ENCODE data around the gene PRKCB.

Gene PRKCB

DNA sequence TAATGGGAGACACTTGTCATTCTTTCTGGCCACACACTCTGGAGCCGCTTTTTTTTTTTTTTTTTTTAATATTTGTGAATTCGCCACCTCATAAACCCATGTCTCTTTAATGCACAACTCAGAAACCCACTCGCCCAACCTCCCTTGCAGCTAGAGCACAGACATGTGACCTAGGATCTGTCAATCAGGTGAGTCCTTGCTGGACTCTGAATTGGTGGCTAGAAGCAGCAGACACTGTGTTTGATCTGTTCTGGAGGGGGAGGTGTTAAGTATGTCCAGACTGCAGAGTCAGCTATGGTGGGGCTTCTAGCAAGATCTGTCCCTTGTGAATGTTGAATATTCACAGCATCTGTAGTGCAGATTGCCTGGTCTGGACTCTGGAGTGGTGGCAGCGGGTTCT is 112.1 kb downstream of the PRKCB start:
- DNase-seq: no peak

DNA sequence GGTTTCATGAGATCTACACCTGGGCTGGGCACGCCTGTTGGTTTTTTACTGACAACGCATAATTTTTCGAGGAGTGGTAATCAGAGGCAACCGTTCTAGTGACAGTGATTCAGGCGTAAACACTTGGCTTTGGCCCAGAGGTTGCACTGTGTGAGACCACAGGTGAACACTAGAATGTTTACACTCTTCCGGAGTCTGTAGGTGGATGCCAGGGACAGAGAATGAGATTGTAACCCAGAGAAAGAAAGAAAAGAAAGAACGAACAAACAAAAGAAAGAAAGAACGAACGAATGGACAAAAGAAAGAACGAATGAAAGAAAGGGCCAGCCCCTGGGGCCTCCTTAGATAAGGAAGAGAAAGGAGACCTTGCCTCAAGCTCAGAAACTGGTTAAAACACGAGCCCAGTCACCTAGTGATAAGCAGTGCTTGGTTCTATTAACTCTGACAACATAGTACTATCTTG is 113.2 kb downstream of the PRKCB start:
- peak; percentile 34 for DNase-seq

DNA sequence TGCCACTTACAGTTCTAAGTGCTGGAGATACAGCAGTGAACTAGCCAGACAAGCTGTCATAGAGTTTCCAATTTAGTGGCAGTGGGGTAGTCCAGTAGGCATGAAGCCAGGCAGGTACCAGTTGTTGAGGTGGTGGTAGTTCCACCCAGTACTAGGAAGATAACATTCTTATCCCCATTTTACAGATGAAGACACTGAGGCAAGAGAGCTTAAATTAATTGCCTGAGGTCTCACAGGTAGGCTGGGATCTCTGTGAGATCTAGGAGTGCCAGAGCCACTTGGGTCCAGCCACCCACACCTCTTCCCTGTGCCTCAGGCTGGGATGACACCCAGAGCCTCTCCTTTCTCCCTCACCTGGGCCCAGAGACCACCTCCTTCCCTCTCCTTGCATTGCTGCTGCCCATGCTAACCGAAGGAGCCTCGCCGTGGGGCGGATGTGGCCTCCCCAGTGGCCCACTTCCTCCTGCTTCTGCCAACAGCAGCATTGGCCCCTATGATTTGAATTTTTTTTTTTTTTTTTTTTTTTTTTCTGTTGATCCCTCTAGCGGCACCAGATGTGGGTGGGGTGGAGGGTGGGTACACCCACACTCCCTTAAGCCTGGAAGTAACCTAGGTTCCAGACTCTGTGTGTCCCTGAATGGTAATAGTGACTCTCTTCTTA is 114.0 kb downstream of the PRKCB start:
- DNase-seq: no peak

DNA sequence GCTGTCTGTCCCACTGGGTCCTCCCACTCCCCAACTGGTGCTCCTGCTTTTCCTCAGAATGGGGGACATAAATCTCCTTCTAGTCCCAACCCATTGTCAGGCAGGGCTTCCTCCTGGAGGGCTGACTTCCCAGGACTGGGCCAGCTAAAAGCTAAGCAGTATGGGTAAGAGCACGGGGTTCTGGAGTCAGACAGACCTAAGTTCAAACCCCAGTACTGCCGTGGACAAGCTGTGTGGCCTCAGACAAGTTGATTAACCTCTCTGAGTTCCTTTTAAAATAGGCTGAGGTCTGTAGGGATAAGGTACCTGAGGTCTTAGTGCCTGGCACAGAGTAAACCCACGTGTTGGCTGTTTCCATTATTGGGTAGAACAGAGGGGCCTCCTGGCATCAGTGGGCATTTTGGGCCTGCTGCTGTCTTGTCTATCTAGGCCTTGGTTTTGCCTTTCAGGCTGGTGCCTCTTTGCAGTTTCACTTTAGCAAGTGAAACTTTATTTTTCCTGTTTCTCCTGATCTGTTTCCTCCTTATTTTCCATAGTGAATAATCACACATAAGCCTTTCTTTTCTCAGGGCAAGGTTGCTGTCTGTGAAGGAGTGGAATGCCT is 114.6 kb downstream of the PRKCB start:
- no peak for DNase-seq

DNA sequence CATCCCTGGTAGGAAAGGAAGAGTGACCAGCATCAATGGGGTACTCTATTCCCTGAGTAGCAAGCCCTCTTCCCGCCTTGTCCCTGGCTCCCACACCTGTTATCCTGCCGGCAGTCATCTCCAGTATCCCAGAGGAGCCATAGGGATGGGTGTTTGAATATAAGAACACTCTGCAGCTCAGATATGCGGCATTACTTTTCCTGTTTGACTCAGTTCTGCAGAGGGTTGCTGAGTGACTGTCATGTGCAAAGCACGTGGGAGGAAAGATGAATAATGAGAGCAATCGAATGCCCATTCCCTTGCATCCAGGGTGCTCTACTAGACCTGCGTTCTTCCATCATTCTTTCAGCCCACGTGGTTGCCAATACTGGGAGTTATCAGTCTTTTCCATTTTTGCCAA is 115.1 kb downstream of the PRKCB start:
- DNase-seq: no peak

DNA sequence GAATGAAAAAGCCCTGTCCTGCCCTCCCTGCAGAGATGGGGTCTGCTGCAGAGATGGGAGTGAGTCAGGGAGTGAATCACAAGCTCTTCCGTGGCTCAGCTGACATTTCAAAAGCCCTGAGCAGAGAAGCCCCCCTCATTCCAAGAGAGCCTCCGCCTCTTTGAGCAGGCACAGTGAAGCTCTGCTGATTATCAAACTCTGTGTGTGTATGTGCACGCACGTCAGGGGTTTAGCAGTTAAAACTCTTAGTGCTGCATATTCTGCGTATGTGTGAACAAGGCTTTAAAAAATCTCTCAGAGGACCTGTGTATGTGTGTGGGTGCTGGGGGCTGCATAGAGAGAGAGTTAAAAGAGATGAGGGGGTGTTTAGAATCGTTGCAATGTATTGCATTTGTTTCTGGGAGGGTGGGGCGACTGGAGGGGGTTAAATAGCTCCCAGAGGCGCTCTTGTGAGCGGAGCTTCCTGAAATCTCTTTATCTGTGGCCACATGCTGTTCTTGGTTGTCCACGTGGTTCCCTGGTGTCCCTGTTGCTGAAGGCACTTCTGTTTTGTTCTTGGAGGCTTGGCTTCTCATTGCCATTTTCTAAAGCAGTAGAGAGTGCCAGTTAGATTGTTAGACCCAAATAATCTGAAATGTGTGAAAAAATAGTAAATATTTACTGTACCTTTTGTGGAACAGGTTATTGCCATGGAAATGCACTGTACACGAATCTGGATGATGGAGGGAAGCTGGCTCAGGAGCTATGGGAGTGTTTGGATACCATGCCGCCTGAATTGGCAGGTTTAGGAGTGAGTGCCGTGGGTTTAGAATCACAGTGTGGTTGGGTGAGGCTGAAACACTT is 116.6 kb downstream of the PRKCB start:
- no peak for DNase-seq

DNA sequence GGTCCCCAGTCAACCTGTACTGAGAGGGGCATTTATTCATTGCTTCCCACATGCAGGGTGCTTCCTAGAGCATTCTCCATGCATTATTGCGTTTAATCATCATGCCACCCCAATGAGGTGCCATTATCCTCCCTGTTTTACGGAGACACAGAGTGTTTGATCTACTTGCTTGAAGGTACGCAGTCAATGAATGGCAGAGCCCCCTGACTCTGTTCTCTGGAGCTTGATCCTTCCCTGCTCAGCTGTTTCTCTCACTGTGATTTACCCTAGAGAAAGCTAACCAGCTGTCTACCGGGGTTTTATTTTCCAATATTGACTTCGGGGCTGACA is 117.2 kb downstream of the PRKCB start:
- no peak for DNase-seq

DNA sequence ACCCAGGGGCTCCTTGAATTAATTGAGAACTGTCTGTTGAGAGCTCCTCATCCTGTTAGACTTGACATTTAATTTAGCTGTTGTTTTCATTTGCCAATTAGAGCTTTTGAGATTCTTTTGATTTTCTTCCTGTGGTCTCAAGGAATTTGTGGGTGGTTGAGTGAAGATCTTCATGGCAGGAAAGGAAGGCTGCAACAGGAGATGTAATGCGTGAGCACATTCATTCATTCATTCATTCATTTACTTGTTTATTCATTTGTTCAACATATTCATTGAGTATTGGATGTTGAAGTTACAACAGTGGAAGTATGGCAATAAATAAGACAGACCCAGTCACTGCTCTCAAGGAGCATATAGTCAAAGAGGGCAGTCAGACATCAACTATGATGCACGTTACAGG is 117.7 kb downstream of the PRKCB start:
- DNase-seq: no peak

DNA sequence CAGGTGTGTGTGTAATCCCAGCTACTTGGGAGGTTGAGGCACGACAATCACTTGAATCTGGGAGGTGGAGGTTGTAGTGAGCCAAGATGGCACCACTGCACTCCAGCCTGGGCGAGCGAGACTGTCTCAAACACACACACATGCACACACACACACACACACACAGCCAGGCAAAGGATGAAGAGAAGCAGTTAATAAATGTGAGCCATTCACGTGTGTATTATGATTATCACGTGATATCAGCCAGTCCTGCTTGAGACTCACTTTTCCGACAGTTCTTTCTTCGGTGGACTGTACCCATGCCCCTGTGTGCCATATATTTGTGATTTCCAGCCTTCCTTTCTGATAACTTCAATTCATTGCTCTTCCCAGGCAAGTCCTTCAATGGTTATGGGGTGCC is 119.3 kb downstream of the PRKCB start:
- no peak for DNase-seq

DNA sequence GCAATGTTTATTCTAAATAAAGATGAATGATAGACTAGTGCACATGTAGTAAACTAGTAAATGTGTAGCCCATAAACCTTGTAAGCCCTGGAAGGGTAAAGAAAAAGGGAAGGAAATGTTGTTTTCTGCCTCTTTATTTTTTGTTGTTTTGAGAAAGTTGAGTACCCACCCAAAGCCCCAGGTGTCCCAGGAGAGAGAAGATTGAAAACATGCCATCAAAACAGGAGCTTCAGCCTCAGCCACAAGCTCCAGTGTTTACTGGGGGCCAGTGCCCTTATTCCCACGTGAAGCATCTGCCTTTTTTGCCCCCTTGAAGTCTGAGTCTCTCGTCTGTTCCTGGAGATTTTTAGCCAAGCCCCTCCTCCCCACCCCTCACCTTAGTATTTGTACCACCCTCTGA is 121.5 kb downstream of the PRKCB start:
- no peak for DNase-seq

DNA sequence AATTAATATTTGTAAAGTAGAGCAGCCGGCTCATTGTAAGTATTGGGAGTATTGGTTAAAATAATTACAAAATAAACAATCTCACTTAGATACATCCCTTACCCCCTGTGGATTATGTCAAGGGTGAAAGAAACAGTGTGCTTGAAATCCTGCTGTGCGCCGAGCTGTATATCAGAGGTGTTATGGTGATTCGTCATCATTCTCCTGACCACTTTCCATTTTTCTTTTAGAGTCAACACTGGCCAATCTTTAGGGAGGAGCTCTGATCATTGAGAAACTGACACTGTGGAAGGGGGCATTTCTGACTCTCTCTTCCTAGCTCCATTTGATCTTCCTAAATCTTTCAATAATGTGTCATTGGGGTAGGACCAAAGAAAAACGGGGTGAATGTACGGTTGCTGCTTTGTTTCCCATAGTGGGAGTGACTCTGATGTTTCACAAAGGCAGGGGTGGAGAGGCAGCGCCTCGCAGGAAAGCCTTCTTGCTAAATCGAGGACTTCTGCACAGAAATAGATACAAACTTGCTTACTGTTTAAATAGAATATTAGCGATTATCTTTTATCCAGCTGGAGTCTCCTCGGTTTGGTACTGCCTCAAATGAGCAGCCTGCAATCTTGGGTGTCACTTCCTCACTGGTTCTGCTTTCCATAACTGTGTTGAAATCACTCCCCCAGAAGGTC is 123.4 kb downstream of the PRKCB start:
- no peak for DNase-seq

DNA sequence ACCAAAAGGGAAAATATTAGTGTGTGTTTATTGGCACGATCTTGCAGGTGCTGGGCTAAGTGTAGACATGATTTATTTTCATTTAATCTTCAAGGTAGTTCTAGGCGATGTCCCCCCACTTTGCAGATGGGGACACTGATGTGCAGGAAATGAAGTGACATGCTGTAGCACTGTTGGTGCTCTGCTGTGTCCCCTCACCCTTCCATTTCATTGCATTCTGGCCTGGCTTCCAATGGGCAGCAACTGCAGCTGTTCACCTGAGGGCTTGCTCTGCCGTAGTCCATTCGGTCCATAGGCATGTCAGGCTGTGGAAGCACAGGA is 123.9 kb downstream of the PRKCB start:
- no peak for DNase-seq

DNA sequence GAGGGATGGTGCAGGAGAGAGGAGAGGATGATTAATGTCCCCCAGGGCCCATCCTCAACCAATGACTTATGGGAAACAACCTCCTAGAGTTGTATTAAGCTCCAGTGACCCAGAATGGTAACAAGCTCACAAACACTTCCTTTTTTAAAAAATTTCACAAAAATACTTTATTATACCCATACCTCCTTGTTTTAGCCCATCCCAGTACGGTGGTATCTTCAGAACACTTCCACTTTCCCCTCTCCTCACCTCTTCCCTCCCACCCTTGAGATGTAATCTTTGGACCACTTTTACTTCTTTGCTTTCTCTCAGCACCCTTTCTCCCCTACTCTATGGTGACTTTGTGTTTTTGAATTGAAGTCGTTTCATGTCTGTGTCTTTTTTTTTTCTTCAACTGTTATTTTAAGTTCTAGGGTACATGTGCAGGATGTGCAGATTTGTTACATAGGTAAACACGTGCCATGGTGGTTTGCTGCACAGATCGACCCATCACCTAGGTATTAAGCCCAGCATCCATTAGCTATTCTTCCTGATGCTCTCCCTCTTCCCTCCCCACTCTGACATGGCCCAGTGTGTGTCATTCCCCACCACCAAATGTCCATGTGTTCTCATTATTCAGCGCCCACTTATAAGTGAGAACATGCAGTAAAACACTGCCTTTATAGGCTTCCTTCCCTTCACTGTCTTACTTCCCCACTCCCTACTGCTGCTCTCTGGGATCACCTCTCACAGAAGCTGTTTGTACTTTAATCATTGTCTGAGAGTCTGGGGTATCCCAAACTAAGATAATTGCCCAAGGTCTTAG is 124.5 kb downstream of the PRKCB start:
- DNase-seq: no peak

DNA sequence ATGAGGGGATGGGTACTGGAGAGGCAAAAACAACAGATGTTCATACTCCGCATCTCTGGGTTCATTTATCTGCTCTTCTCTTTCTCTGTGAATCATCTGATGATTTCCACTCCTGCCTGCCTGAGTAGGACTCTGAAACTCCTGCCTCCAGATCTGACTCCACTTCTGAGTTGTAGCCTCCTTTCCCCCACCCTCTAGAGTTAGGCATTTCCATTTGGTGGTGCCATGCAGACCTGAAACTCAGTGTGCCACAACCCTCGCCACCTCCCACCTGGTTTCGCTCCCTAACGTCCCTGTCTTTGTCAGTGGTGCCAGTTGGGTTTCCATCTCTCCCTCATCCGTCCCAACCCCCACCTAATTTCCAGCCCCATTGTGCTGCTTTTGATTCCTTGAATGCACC is 126.2 kb downstream of the PRKCB start:
- no peak for DNase-seq

DNA sequence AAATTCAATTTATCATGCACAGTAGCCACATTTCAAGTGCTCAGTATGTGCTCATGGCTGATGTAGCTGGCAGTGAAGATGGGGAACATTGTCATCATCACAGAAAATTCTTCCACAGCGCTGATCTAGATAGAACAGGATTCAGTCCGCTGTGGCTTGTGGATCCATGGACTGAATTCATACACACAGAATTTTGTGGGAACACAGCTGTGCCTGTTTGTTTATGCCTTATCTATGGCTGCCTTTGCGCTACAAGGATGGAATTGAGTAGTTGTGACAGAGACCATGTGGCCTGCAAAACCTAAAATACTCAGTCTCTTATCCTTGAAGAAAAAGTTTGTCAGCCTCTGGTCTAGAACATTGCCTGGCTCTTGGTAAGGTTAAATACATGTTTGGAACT is 128.4 kb downstream of the PRKCB start:
- no peak for DNase-seq

DNA sequence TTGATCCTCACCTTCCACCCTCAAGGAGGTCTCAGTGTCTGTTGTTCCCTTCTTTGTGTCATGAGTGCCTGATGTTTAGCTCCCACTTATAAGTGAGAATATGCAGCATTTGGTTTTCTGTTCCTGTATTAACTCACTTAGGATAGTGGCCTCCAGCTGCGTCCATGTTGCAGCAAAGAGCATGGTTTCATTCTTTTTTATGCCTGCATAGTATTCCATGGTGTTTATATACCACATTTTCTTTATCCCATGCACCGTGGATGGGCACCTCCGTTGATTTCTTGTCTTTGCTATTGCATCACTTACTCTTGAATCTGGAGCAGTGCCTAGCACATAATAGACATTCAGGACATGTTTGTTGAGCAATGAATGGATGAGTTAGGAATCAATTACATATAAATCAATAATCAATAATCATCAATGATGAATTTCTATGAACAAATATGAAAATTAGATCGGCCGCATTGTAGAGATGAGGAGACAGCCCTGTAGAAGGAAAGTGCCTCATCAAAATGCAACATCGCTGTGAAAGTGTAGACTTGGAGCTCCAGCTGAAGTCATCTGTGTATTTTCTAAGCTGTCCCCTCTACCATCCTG is 129.5 kb downstream of the PRKCB start:
- no peak for DNase-seq

DNA sequence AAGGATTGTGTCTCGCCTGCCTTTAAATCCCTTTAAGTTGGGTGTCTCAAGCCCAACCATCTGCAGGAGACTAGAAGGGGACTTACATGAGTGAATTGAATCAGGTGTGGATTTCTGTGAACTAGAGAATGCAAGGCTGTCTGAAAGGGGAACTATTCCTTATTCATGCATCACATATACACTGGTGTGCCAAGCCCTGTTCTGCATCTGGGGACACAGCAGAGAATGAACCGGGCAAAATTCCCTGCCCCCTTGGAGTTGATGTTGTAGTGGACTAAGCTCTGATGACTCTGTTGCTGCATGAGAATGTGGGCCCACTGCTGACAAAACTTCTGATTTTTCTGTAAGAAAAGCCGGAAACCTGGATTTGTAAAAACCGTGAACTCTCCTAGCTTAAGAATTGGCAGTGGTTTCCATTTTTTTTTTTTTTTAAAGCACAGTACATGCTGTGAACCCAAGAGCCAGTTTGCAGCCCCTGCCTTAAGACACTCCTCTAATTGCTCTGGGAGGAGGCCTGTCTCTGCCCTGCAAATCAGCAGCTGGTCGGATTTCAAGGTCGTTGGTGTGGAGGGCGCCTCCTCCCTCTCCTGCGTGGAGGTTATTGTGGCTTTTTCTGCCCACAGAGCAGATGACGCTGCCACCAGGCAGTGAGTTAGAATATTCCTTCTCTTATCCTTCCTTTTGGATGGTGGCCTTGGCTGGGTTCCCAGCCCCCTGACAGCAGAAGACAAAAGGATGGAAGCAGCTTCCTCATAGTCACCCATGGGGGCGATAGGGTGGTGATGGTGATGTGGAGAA is 131.0 kb downstream of the PRKCB start:
- DNase-seq: no peak

DNA sequence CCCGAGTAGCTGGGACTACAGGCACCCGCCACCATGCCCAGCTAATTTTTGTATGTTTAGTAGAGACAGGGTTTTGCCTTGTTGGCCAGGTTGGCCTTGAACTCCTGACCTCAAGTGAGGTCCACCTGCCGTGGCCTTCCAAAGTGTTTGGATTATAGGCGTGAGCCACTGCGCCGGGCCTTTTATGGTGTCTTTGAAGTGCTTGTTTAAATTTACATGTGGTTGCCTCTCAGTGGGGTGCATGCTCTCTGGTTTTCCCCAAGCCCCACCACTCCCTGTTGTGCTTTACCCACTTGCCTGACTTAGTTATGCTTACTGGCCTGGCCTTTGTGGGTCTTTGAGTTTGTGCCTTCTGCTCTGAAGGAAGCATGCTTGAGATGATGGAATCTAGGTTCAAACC is 132.0 kb downstream of the PRKCB start:
- DNase-seq: no peak

DNA sequence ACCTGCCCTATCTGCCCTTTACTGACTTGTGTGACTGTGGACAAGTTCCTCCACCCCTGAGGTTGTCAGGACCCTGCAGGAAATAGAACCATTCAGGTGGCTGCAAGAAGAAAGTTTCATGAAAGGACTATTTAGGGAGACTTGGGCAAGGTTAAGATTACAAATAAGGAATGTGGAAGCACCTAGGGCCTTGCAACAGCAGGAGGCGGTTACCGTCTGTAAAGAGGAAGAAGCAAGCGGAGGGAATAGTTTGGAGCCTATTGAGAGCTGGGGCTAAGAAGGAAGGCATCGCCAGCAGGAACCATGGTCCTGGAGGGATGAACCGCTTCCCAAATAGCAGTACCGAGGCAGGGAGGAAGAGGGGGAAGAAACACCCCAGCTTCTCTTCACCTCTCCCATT is 132.4 kb downstream of the PRKCB start:
- DNase-seq: no peak

DNA sequence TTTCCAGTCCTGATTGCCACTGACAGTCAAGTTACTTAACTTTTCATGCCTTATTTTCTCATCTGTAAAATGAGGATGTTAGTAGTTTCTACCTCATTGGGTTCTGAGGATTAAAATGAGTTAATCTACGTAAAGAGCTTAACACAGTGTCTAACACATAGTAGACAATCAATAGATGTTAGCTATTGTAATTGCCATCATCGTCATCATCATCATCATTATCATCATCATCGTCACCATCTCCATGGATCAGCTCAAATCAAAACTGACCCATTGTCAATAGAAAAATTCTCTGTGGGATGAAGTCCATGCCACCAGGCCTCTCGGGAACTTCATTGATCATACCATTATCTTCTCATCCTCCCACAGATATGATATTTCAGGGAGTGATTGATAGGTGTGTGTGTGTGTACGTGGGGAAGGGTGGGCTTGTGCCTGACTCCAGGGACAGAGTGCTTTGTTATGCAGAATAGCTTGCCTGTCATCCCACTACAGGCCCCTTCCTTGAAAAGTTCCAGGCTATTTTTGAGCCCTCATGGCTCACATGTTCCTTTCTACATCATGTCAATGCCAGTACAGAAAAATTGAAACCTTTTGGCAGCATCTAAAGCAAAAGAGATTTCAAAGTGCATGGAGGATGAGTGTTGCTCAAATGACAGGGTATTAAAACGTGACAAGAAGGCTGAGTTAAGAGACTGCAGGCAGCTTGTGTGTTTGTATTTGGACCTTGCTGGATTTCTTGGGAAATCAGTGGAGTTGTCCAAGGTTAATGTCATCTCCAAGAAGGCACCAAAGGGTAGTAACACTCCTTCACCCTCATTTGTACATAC is 133.9 kb downstream of the PRKCB start:
- no peak for DNase-seq

DNA sequence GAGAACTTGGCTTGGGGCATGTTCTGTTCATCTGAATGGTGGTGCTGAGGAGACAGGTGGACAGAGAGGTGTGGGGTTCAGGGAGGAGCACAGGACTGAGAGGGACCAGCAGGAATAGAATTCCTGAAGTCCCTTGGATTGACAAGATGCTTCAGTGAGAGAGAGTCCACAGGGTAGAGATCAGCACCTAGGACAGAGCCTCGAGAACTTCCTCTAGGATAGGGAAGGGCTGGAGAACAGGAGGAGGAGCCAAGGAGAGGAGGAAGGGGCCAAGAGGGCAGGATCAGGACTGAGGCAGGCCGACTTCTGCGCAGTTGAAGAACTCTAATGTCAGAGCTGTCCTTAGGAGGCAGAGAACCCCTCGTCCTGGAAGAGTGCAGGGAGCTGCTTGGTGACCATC is 138.4 kb downstream of the PRKCB start:
- no peak for DNase-seq

Data from NCI-H187 treated with DMSO at 0.1 percent for 48 hours (cell line).